Measurements from ENCODE around the gene PGM5.

The PGM5 gene

GRCh38 chr9:68515326-68516017, 159.1 kb downstream of the PGM5 start:
- no peak overlapping the region for H3K4me3 ChIP-seq (IDR thresholded peaks at IDR 0.05; ENCODE audit: insufficient read depth, low read depth, low read length)
- H3K4me1 ChIP-seq (ENCODE audit: low read depth, poor library complexity, severe bottlenecking) = no peaks in the 10 kb centered on the region
- no peak overlapping the region for H3K27ac ChIP-seq
- no peaks in the 10 kb centered on the region for H4K20me1 ChIP-seq (ENCODE audit: insufficient read depth)
- H3K79me2 ChIP-seq (ENCODE audit: insufficient read depth, low read depth) = no peaks in the 10 kb centered on the region
- no peak overlapping the region for H3K4me2 ChIP-seq
- H3K27me3 ChIP-seq (ENCODE audit: insufficient read depth, low read depth) = no peaks in the 10 kb centered on the region
- H3K36me3 ChIP-seq (ENCODE audit: insufficient read depth) = no peaks in the 10 kb centered on the region
- H2AFZ ChIP-seq (ENCODE audit: low read depth) = no peak overlapping the region
- TF ChIP-seq CTCF (conservative IDR thresholded peaks at IDR 0.05; ENCODE audit: low read depth, low read length) = no peak
- no peak overlapping the region for H3K9ac ChIP-seq

- H4K20me1 ChIP-seq (ENCODE audit: insufficient read depth) = no peaks in the 10 kb centered on the region
- H3K27ac ChIP-seq = no peak overlapping the region
- H3K79me2 ChIP-seq (ENCODE audit: insufficient read depth, low read depth) = no peaks in the 10 kb centered on the region
- H3K4me1 ChIP-seq (ENCODE audit: low read depth, poor library complexity, severe bottlenecking) = no peaks in the 10 kb centered on the region
- no peaks in the 10 kb centered on the region for H3K27me3 ChIP-seq (ENCODE audit: insufficient read depth, low read depth)
- no peak overlapping the region for H3K9ac ChIP-seq
- no peak overlapping the region for H3K4me3 ChIP-seq (IDR thresholded peaks at IDR 0.05; ENCODE audit: insufficient read depth, low read depth, low read length)
- no peak for TF ChIP-seq CTCF (conservative IDR thresholded peaks at IDR 0.05; ENCODE audit: low read depth, low read length)
- no peak overlapping the region for H2AFZ ChIP-seq (ENCODE audit: low read depth)
- no peaks in the 10 kb centered on the region for H3K36me3 ChIP-seq (ENCODE audit: insufficient read depth)
- no peak overlapping the region for H3K4me2 ChIP-seq
Measured at GRCh38 chr9:68522131-68522530, 165.7 kb downstream of the PGM5 start.

DNA sequence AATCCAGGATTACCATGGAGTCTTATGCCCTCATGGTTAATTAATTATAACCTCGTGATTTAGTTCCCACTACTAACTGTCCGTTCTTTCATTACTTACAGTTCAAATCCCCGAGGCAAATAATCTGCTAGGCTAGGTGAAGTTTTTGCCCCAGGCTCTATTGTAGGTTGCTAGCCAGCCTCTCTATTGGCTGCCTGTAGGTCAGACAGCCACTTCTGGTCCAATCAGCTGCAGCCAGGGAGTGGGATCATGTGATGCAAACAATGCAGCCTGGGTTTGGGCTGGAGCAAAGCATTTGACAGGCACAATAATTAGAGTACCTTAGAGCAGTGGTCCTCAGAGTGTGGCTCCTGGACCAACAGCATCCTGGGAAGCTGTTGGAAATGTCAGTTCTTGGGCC, 166.5 kb downstream of the PGM5 start:
- Histone ChIP-seq H3K4me2 (no peak overlapping the region), H2AFZ (ENCODE audit: low read depth) (no peak overlapping the region), H3K79me2 (ENCODE audit: insufficient read depth, low read depth) (no peaks in the 10 kb centered on the region), H3K36me3 (ENCODE audit: insufficient read depth) (no peaks in the 10 kb centered on the region), H3K4me3 (IDR thresholded peaks at IDR 0.05; ENCODE audit: insufficient read depth, low read depth, low read length) (no peak overlapping the region), H3K4me1 (ENCODE audit: low read depth, poor library complexity, severe bottlenecking) (no peaks in the 10 kb centered on the region), H3K27me3 (ENCODE audit: insufficient read depth, low read depth) (no peaks in the 10 kb centered on the region), H3K9ac (no peak overlapping the region), H3K27ac (no peak overlapping the region), H4K20me1 (ENCODE audit: insufficient read depth) (no peaks in the 10 kb centered on the region)
- TF ChIP-seq CTCF (conservative IDR thresholded peaks at IDR 0.05; ENCODE audit: low read depth, low read length) = no peak

- Histone ChIP-seq H3K4me1 (ENCODE audit: low read depth, poor library complexity, severe bottlenecking) (no peaks in the 10 kb centered on the region), H3K4me2 (no peak overlapping the region), H3K4me3 (IDR thresholded peaks at IDR 0.05; ENCODE audit: insufficient read depth, low read depth, low read length) (no peak overlapping the region), H4K20me1 (ENCODE audit: insufficient read depth) (no peaks in the 10 kb centered on the region), H2AFZ (ENCODE audit: low read depth) (no peak overlapping the region), H3K79me2 (ENCODE audit: insufficient read depth, low read depth) (no peaks in the 10 kb centered on the region), H3K27me3 (ENCODE audit: insufficient read depth, low read depth) (no peaks in the 10 kb centered on the region), H3K9ac (no peak overlapping the region), H3K36me3 (ENCODE audit: insufficient read depth) (no peaks in the 10 kb centered on the region), H3K27ac (no peak overlapping the region)
- no peak for TF ChIP-seq CTCF (conservative IDR thresholded peaks at IDR 0.05; ENCODE audit: low read depth, low read length)
Measured at GRCh38 chr9:68523367-68523936, 167.0 kb downstream of the PGM5 start.
